ENCODE measurements around the gene HOXC9.

GRCh38 chr12:53983568-53983949 lies 16.4 kb upstream of the HOXC9 start:
- TF ChIP-seq CTCF (IDR thresholded peaks at IDR 0.05; ENCODE audit: insufficient read depth, low read length) (no peak), REST (IDR thresholded peaks at IDR 0.05; ENCODE audit: insufficient replicate concordance, low read depth) (no peak), POLR2AphosphoS5 (IDR thresholded peaks at IDR 0.05; ENCODE audit: low read depth) (no peak)
